ENCODE data around the gene HSD17B10.
A peak's percentile ranks its signal among the peaks of the same experiment; 100 is the strongest.

GRCh38 chrX:53435997-53436396, 1.8 kb upstream of the HSD17B10 start:
- TF ChIP-seq POLR2A (IDR thresholded peaks at IDR 0.05) (no peak), CTCF (IDR thresholded peaks at IDR 0.05) (peak; percentile 54 to 80 (median 64))

Data from Peyer's patch (tissue), 4 donors.